Stimulated activated CD4-positive, alpha-beta T cell treated with anti-CD3 and anti-CD28 coated beads, TNF-alpha, amount 100 ng/mL, for 4 hours (primary cell): ENCODE measurements around the gene SNTG2.

Experiments used
- DNase-seq, 3 experiments: peaks; one replicate each; pipeline ENCODE4 v3.0.0-alpha.2; 2020; ENCODE audit warnings: low read depth in 3 of 3

The SNTG2 gene

DNA sequence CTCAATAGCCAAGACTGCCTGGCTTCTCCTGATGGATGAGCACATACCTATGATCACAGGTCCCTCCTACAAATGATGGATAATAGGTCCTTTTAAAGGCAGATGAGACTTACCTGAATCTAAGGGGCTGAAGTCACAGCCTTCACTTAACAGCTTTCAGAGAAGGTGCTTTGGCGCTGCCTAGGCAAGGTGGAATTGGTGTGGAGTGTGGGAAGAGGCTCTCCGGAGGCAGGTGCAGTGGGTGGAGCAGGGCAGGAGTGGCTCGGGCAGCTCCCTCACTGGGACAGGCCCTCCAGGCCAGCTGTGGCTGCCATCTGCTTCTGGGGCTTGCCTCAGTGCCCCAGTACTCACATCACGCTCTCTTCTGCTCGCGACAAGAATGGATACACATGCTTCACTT, 363.6 kb downstream of the SNTG2 start:
- DNase-seq: no peak

DNA sequence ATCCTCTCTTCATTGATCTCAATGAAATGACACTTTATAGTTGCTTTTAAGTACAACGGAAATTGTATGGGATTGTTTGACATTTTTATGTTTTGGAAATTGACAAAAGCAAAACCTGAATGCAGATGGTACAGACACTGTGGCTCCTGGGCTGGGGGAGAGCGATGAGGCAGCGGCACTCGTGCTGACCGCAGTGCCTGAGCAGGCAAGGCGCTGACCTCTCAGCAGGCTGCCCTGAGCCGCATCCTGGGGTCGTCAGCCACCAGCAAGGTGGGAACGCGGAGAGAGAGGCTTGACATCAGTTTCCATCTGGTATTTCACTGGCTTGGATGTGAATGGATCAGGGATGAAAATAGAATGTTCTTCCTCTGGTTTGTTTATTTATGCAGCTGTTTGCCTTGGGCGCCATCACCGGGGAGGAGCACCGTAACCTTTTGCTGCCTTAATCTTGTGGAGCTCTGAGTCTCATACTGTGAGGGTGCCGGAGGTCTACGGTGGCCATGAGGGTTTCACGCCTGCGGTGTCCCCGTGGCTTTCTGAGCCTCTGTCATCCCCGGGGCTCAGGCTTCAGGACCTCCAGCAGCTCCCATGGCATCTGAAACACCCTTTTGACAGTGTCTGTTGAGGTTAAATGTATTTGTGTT, 367.8 kb downstream of the SNTG2 start:
- DNase-seq: no peak

- no peak for DNase-seq
These were observed 368.7 kb downstream of the SNTG2 start for GRCh38 chr2:1319393-1319792.

- DNase-seq: no peak
These were observed 370.7 kb downstream of the SNTG2 start for GRCh38 chr2:1321321-1321720.

GRCh38 chr2:1324884-1325283, 374.2 kb downstream of the SNTG2 start:
- DNase-seq: no peak

- DNase-seq: no peak
These were observed 378.0 kb downstream of the SNTG2 start for GRCh38 chr2:1328684-1329083.

DNA sequence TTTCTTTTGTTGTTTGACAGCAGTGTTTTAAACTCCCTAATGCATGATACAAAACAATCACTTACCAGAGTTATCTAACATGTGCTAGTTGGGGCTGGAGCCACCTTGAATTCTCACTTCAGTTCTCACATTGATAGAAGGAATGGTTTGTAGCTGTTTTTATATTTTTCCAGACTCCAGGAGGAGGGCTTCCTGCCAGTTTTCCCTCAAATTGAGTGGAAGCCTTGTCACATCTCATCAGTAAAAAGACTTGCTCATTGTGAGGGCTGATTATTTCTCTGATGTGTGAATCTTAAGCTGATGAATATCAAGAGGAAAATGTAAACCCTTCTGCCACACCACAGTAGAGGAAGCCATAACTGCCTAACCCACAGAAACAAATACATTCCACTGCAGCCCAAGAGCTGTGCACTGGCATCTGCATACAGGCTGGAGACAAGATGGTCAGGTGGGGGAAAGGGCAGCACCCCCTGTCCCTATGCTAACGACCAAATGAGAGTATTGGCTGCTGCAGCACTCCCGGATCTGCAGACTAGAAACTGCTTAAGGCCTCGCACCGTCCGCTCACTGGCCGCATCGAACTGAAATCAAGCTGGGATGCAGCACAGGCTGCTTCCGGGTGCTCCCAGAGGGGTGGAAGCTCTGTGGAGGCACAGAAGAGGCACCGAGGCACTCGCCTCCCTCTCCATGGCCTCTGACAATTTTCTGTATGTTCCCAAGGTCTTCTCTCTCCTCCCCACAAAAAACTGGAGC, 388.9 kb downstream of the SNTG2 start:
- no peak for DNase-seq

DNA sequence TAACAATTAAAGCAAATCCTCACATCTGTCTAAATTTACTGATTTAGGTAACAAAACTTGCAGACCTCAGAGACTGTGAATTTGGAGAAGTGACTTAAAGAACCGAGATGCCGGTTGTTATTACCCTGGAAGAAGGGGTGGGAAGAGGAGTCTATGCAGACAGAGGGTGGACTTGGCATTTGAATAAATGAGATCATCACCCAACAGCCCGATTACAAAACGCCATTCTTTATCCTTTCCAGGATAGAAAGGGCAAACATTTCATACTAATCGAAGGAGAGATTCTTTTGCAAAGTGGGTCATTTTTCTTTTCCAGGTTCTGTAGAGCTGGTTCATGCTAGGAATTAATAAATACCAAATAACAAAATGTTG, 389.5 kb downstream of the SNTG2 start:
- DNase-seq: no peak

DNA sequence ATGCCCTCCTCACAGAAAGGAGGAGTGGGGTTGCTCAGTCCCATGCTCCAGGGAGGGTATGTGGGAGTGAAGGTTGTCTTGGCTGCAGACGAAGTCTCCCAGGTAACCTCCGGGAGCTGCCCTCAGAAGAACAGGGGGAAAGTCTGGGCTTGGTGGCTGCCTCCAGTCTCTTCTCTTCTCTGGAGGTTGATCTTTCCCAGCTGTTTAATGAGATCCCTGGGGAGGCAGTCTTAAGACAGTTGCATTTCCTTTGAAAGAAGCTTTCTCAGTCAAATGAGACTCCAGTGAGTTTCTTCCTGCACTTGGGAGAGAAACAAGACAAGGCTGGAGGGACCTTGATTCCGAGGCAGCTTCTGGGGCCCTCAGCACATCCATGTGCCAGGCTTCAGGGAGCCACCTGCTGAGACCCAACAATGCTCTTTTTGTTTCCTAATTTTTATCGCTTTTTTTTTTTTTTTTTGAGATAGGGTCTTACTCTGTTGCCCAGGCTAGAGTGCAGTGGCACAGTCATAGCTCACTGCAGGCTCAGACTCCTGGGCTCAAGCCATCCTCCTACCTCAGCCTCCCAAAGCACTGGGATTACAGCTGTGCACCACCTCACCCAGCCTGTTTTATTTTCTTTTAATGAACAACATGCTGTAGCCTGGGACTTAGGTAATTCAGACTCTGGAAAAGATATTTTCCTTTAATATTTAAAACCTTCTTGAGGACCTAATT, 390.9 kb downstream of the SNTG2 start:
- no peak for DNase-seq

- no peak for DNase-seq
These were observed 398.1 kb downstream of the SNTG2 start for GRCh38 chr2:1348789-1349188.

DNA sequence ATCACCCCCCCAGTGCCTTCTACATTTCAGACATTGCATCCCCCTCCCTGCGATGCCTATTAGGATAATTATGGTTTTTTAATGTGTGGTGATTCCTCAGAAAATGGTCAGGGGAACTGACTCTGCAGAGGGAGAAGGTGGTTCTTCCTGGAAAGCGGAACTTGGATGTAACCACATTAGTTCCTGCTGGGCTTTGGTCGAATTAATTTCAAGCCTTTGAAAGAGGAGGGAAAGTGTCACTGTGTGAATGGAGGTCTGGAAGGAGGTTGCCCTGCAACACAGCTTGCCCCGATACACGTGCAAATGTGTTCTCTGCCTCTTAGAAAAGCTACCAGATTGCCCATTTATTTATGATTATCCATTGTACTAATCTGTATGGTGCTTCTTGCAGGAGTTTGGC, 399.5 kb downstream of the SNTG2 start:
- no peak for DNase-seq

DNA sequence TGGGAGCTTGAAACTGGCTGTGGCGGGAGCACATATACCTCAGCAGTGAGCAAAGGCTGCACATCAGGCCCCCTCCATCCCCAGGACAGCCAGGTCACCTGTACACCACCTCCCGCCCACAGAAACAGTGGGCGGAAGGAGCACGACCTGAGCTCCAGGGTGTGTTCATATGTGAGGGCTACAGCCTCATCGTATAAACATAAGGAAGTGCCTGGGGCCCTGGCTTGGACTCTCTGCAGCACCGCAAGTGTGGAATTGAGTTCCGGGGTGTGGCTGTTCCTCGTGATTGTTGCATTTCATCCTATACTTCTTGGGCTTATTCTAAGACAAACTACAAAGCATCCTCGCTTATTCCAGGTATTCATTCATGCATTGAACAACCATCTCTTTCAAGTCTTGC, 402.5 kb downstream of the SNTG2 start:
- no peak for DNase-seq

DNA sequence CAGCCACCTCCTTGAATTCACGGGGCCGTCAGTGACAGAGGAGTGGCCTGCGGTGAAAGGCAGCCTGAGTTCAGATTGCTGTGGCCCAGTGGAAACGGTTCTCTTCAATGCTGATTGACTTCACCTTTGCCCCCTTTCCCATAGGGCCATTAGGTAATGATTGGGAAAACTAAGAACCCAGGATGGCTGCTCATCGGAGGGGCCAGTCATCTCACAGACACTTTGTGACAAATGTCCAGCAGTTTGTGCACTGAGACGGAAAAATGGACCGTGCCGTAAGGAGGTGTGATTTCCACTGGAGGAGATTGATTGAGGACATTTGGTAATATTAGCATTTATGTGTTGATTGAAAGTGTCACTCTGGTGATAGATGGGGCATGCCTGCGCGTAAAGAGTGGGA, 402.9 kb downstream of the SNTG2 start:
- no peak for DNase-seq

- no peak for DNase-seq
These were observed 409.5 kb downstream of the SNTG2 start for GRCh38 chr2:1360144-1360543.

DNA sequence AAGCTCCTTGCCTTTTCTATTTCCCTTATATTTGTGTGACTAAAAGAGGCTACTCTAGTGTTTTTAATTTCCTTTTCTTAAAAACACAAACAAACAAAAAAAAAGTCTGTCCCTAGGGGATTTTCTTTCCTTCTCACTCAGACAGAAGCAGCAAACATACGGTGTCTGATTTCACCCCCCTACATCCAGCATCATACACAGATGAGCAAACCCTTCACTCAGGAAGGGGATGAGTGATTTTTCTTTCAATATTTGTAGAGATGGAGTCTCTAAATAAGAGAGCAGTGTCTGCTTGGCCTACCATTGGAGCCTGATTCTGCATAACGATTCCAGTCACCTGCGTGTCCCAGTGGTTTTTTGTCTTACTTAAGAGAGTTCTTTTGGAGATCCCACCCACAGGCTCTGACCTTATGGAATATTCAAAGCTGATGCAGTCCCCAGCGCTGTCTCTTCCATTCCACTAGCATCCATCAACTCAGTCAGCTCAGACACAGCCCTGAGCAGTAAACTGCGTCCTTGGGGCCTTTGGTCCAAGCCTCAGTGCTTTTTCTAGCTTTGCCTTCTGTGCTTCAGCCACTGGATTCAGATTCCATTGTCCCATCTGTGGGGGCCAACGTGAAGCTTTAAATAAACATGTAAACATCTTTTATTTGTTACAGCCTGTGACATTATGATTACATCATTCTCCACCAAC, 410.1 kb downstream of the SNTG2 start:
- DNase-seq: no peak

- no peak for DNase-seq
These were observed 412.7 kb downstream of the SNTG2 start for GRCh38 chr2:1363367-1363766.

GRCh38 chr2:1366546-1367134, 416.0 kb downstream of the SNTG2 start:
- peak in 1 of 3 experiments; percentile 10 for DNase-seq

GRCh38 chr2:1367601-1368000, 417.0 kb downstream of the SNTG2 start:
- no peak for DNase-seq

DNA sequence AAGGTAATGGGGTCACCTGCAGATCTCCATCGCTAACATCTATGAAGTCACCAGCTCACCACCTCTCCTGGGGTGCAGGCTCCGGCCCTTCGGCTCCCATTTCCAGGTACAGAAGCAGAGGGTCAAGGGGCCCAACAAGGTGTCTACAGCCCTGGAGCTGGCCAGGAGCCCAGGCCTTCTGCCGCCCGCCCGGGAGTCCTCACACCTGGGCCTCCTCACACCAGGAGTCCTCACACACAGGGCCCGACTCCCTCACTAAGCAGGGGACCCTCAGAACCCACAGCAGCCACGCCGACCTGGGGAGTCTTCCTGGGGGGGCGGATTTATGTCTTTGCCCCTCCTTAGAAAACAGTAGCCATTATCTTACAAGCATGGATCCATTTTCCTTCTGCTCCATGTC, 419.3 kb downstream of the SNTG2 start:
- DNase-seq: no peak

GRCh38 chr2:1370461-1370860, 419.8 kb downstream of the SNTG2 start:
- DNase-seq: no peak

- DNase-seq: no peak
These were observed 420.4 kb downstream of the SNTG2 start for GRCh38 chr2:1371082-1371481.

DNA sequence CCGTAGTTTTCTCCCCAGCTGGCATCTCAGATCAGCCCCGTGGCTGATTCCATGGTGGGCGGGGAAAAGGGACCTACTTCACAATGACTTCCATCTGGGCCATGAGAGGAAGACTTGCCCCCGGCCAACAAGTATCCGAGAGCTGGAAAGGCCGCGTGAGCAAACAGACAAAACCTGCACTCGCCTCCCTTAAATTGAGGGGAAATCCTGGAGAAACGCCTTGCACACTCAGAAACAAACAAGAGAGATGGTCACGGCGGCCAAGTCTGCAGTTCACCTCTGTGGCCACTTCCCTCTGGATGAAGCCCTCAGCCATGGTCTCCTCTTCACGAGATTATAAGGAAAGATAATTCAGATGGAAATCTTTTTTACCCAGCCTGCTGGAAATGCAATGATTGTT, 423.2 kb downstream of the SNTG2 start:
- DNase-seq: no peak
